CD14-positive monocyte (primary cell): ENCODE results near the gene DNAJB11. TPM values are rescaled to one million over a fixed set of nuclear protein-coding genes. Genes with fewer than 3 reads are reported as not detected.

Experiments used
- DNase-seq, 3 donors: peaks; one replicate each; pipeline ENCODE4 v3.0.0-alpha.2; 2011 to 2022
- H2AFZ ChIP-seq: 2 replicates; pipeline ENCODE4 v1.6.0; 2012; ENCODE audit warnings: mild to moderate bottlenecking, low read depth, low read length, inconsistent platforms; ENCODE audit not compliant: insufficient read depth, poor library complexity, severe bottlenecking
- H3K27ac ChIP-seq, 2 donors: 1 replicate in 1 of 2; 2 replicates in 1 of 2; pipeline ENCODE4 v1.5.1; 2012 to 2013; ENCODE audit warnings: low read length in 2 of 2, control low read depth in 1 of 2, inconsistent platforms in 1 of 2, low read depth in 1 of 2, mild to moderate bottlenecking in 1 of 2
- H3K27me3 ChIP-seq, 2 donors: one replicate each; pipeline versions ENCODE4 v1.6.0 to v1.6.1; 2011 to 2013; ENCODE audit warnings: low read length in 2 of 2; ENCODE audit not compliant: control insufficient read depth in 2 of 2, insufficient read depth in 2 of 2
- H3K36me3 ChIP-seq, 2 donors: replicated peaks in 1 of 2; 1 replicate in 1 of 2; 2 replicates in 1 of 2; pipeline versions ENCODE4 v1.5.1 to v1.6.1; 2012 to 2013; ENCODE audit warnings: low read length in 2 of 2, control low read depth in 1 of 2, inconsistent platforms in 1 of 2, mild to moderate bottlenecking in 1 of 2; ENCODE audit not compliant: insufficient read depth in 2 of 2, control insufficient read depth in 1 of 2
- H3K4me1 ChIP-seq, 2 donors: 1 replicate in 1 of 2; 2 replicates in 1 of 2; pipeline versions ENCODE4 v1.5.1 to v1.6.1; 2012 to 2013; ENCODE audit warnings: low read length in 2 of 2, control low read depth in 1 of 2, inconsistent platforms in 1 of 2, mild to moderate bottlenecking in 1 of 2, moderate library complexity in 1 of 2; ENCODE audit not compliant: insufficient read depth in 2 of 2, control insufficient read depth in 1 of 2
- H3K4me2 ChIP-seq: replicated peaks from 2 replicates; pipeline ENCODE3; 2012; ENCODE audit warnings: low read length, moderate library complexity, mild to moderate bottlenecking; ENCODE audit not compliant: poor library complexity, severe bottlenecking; ENCODE audit errors: extremely low read depth
- H3K4me3 ChIP-seq, 3 experiments: fragments of 200-600 bp in 1 of 3; sonication (generic) in 1 of 3; replicated peaks in 1 of 3; 1 replicate in 2 of 3; 2 replicates in 1 of 3; pipeline ENCODE4 v1.5.1; 2011 to 2013; ENCODE audit warnings: low read length in 3 of 3, mild to moderate bottlenecking in 3 of 3, control low read depth in 2 of 3, low read depth in 2 of 3, inconsistent platforms in 1 of 3, moderate library complexity in 1 of 3
- H3K79me2 ChIP-seq: 2 replicates; pipeline ENCODE4 v1.6.0; 2012; ENCODE audit warnings: mild to moderate bottlenecking, control low read depth, inconsistent platforms, low read length, moderate library complexity; ENCODE audit not compliant: insufficient read depth
- H3K9ac ChIP-seq: 2 replicates; pipeline ENCODE4 v1.6.0; 2017; ENCODE audit warnings: low read length, mild to moderate bottlenecking; ENCODE audit not compliant: insufficient read depth, poor library complexity, severe bottlenecking
- H3K9me3 ChIP-seq, 2 donors: replicated peaks in 1 of 2; 1 replicate in 1 of 2; 2 replicates in 1 of 2; pipeline versions ENCODE4 v1.5.1 to v1.6.1; 2012 to 2013; ENCODE audit warnings: low read length in 2 of 2, control low read depth in 1 of 2; ENCODE audit not compliant: control insufficient read depth in 1 of 2, insufficient read depth in 1 of 2
- H4K20me1 ChIP-seq: 2 replicates; pipeline ENCODE4 v1.6.0; 2012; ENCODE audit warnings: mild to moderate bottlenecking, low read length, control low read depth, moderate library complexity; ENCODE audit not compliant: insufficient read depth
- H3K27ac Mint-ChIP-seq, 7 donors: one replicate each; pipeline ENCODE4 v1.8.0; 2020; ENCODE audit warnings: mild to moderate bottlenecking in 7 of 7, mixed read lengths in 7 of 7, moderate library complexity in 6 of 7, inconsistent platforms in 2 of 7
- H3K27me3 Mint-ChIP-seq, 3 donors: one replicate each; pipeline ENCODE4 v1.8.0; 2021 to 2022; ENCODE audit warnings: low read depth in 3 of 3, mild to moderate bottlenecking in 3 of 3, mixed read lengths in 3 of 3, moderate library complexity in 3 of 3, inconsistent platforms in 1 of 3
- H3K36me3 Mint-ChIP-seq, 2 donors: one replicate each; pipeline ENCODE4 v1.8.0; 2020; ENCODE audit warnings: mixed read lengths in 2 of 2, inconsistent platforms in 1 of 2, mild to moderate bottlenecking in 1 of 2
- H3K4me1 Mint-ChIP-seq: one replicate; pipeline ENCODE4 v1.8.0; 2020; ENCODE audit warnings: mild to moderate bottlenecking, mixed read lengths
- H3K4me3 Mint-ChIP-seq, 2 donors: one replicate each; pipeline ENCODE4 v1.8.0; 2020; ENCODE audit warnings: mild to moderate bottlenecking in 2 of 2, mixed read lengths in 2 of 2, moderate library complexity in 1 of 2
- H3K9me3 Mint-ChIP-seq, 7 donors: one replicate each; pipeline ENCODE4 v1.8.0; 2020 to 2022; ENCODE audit warnings: mixed read lengths in 7 of 7, mild to moderate bottlenecking in 6 of 7, moderate library complexity in 6 of 7, inconsistent platforms in 2 of 7
- CTCF ChIP-seq: fragments of 200-600 bp; IDR thresholded peaks from one replicate; pipeline ENCODE4 v1.8.0; 2022; ENCODE audit warnings: antibody characterized with exemption, mild to moderate bottlenecking
- WGBS: methylation state at CpG from one replicate; pipeline ENCODE4 v1.1.5; 2013; ENCODE audit warnings: missing lambda C conversion rate; ENCODE audit not compliant: insufficient coverage; 5-methylcytosine and 5-hydroxymethylcytosine counted together
- intact Hi-C, 2 donors: fragments of 100-400 bp; cut with micrococcal nuclease; formaldehyde crosslinking; loops; one replicate each; pipeline versions ENCODE4 v1.15.0 to v1.15.1; 2023
- polyA plus RNA-seq, 3 donors: library from polyadenylated mRNA; depleted of rRNA in 1 of 3; unstranded in 2 of 3; stranded (reverse) in 1 of 3; fragments of 300-500 nt in 2 of 3; fragments of >200 nt in 1 of 3; fragmentation: Illumina TruSeq in 2 of 3; gene quantifications; 1 replicate in 2 of 3; 2 replicates in 1 of 3; pipeline ENCODE4 v1.2.3, GENCODE V29; 2012 to 2021

The DNAJB11 gene
- polyA plus RNA-seq, 3 donors: 32.5 to 45.8 (median 44.6) TPM

DNA sequence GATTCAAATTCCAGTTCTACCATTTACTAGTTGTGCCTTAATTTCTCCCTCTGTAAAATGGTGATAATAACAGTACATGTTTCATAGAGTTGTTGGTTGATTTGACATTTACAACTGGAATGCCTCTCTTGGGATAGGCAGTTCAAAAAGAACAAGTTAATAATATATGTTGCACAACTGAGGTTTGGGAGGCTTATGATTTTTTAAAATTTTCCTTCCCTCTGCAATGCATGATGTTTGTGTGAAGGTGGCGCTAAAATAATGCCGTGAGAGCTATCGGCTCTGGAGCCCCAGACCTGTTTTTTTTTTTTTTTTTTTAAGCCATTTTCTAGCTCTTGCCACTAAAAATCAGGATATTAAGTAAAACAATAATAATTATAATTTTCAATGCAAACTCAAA, 18.6 kb downstream of the DNAJB11 start:
- H3K4me2 ChIP-seq: no peak overlapping the region
- H3K36me3 Mint-ChIP-seq: peaks cover 20 to 26% of the 10 kb centered on the region in 2 donors
- H3K4me3 ChIP-seq: no peak overlapping the region
- H3K36me3 ChIP-seq: peaks cover 18 to 23% of the 10 kb centered on the region in 2 donors
- H3K9ac ChIP-seq: no peak overlapping the region
- TF ChIP-seq CTCF: no peak
- no peaks in the 10 kb centered on the region for H3K9me3 Mint-ChIP-seq
- H3K4me1 Mint-ChIP-seq: no peaks in the 10 kb centered on the region
- no peak overlapping the region for H3K27ac ChIP-seq
- no peak overlapping the region for H3K27ac Mint-ChIP-seq
- no peaks in the 10 kb centered on the region for H3K4me1 ChIP-seq
- no peaks in the 10 kb centered on the region for H4K20me1 ChIP-seq
- no peaks in the 10 kb centered on the region for H3K27me3 ChIP-seq
- no peak for DNase-seq
- no CpG with 5 or more reads among the region's 3 CpGs for WGBS
- intact Hi-C loops: no loop called here
- no peak overlapping the region for H3K4me3 Mint-ChIP-seq
- no peaks in the 10 kb centered on the region for H3K9me3 ChIP-seq
- no peaks in the 10 kb centered on the region for H3K79me2 ChIP-seq
- H3K27me3 Mint-ChIP-seq: peaks cover 0 to 5% (median 0%) of the 10 kb centered on the region in 3 donors
- no peak overlapping the region for H2AFZ ChIP-seq

- no peaks in the 10 kb centered on the region for H3K4me1 ChIP-seq
- no peaks in the 10 kb centered on the region for H3K9me3 ChIP-seq
- Mint-ChIP-seq H3K4me1 (no peaks in the 10 kb centered on the region), H3K27ac (no peak overlapping the region), H3K27me3 (peaks cover 0 to 5% (median 0%) of the 10 kb centered on the region in 3 donors), H3K36me3 (peaks cover 12 to 17% of the 10 kb centered on the region in 2 donors), H3K4me3 (no peak overlapping the region), H3K9me3 (no peaks in the 10 kb centered on the region)
- intact Hi-C loops: no loop called here
- H4K20me1 ChIP-seq: no peaks in the 10 kb centered on the region
- TF ChIP-seq CTCF: no peak
- H3K27ac ChIP-seq: no peak overlapping the region
- peaks cover 9 to 14% of the 10 kb centered on the region in 2 donors for H3K36me3 ChIP-seq
- H3K9ac ChIP-seq: no peak overlapping the region
- no peak overlapping the region for H2AFZ ChIP-seq
- H3K4me2 ChIP-seq: no peak overlapping the region
- no peaks in the 10 kb centered on the region for H3K27me3 ChIP-seq
- no peak overlapping the region for H3K4me3 ChIP-seq
- DNase-seq: no peak
- WGBS: 100% methylated on average over 1 of the region's 5 CpGs
- no peaks in the 10 kb centered on the region for H3K79me2 ChIP-seq
Observed at GRCh38 chr3:186589856-186590579, 19.5 kb downstream of the DNAJB11 start.
